GM21390 (cell line): Measurements from ENCODE around the gene C4BPB.

Experiments used
- ATAC-seq: cut with Tn5 transposase; IDR thresholded peaks from one replicate; pipeline ENCODE4 v1.9.1; 2021; ENCODE audit not compliant: unreplicated experiment

The C4BPB gene

GRCh38 chr1:207130252-207131036 is 41.8 kb downstream of the C4BPB start:
- no peak for ATAC-seq

- ATAC-seq, result no peak
Observed at GRCh38 chr1:207131163-207131562, 42.5 kb downstream of the C4BPB start.

GRCh38 chr1:207134581-207134980 is 45.9 kb downstream of the C4BPB start:
- ATAC-seq, result no peak

- ATAC-seq, result no peak
Observed at GRCh38 chr1:207139616-207140015, 51.0 kb downstream of the C4BPB start.

- no peak for ATAC-seq
Observed at GRCh38 chr1:207140536-207140935, 51.9 kb downstream of the C4BPB start.

- no peak for ATAC-seq
Observed at GRCh38 chr1:207145401-207146058, 56.9 kb downstream of the C4BPB start.
